Natural killer cell (primary cell): ENCODE measurements around the gene TBRG4. TPM values are rescaled to one million over a fixed set of nuclear protein-coding genes. Genes with fewer than 3 reads are reported as not detected.

Source experiments
- ATAC-seq, 3 donors: fragments of 150-1000 bp in 2 of 3; fragments of 200-7000 bp in 1 of 3; cut with Tn5 transposase; 1 replicate in 1 of 3; 2 replicates in 2 of 3; pipeline ENCODE4 v1.10.0; 2021; ENCODE audit warnings: mild to moderate bottlenecking in 2 of 3, moderate library complexity in 2 of 3
- DNase-seq, 2 donors: peaks; one replicate each; pipeline versions ENCODE4 v3.0.0 to v3.0.0-alpha.2; 2013 to 2021; ENCODE audit warnings: mixed read lengths in 1 of 2
- H3K27ac ChIP-seq: one replicate; pipeline ENCODE4 v1.5.1; 2013; ENCODE audit warnings: mild to moderate bottlenecking, low read length
- H3K27me3 ChIP-seq: one replicate; pipeline ENCODE4 v1.6.1; 2013; ENCODE audit warnings: low read length; ENCODE audit not compliant: control insufficient read depth, insufficient read depth
- H3K36me3 ChIP-seq: one replicate; pipeline ENCODE4 v1.6.1; 2013; ENCODE audit warnings: low read length; ENCODE audit not compliant: control insufficient read depth, insufficient read depth
- H3K4me1 ChIP-seq: one replicate; pipeline ENCODE4 v1.6.1; 2013; ENCODE audit warnings: low read length; ENCODE audit not compliant: control insufficient read depth, insufficient read depth
- H3K4me3 ChIP-seq: one replicate; pipeline ENCODE4 v1.5.1; 2013; ENCODE audit warnings: low read length
- H3K9me3 ChIP-seq: one replicate; pipeline ENCODE4 v1.6.1; 2013; ENCODE audit warnings: low read length; ENCODE audit not compliant: control insufficient read depth, insufficient read depth
- H3K27ac Mint-ChIP-seq, 2 donors: one replicate each; pipeline ENCODE4 v1.8.0; 2022; ENCODE audit warnings: mild to moderate bottlenecking in 2 of 2, mixed read lengths in 2 of 2, moderate library complexity in 1 of 2
- H3K27me3 Mint-ChIP-seq, 2 donors: one replicate each; pipeline ENCODE4 v1.8.0; 2022; ENCODE audit warnings: low read depth in 2 of 2, mixed read lengths in 2 of 2
- H3K36me3 Mint-ChIP-seq: one replicate; pipeline ENCODE4 v1.8.0; 2022; ENCODE audit warnings: mixed read lengths
- H3K4me1 Mint-ChIP-seq, 2 donors: one replicate each; pipeline ENCODE4 v1.8.0; 2022; ENCODE audit warnings: mixed read lengths in 2 of 2
- H3K4me3 Mint-ChIP-seq: one replicate; pipeline ENCODE4 v1.8.0; 2022; ENCODE audit warnings: mild to moderate bottlenecking, moderate library complexity, mixed read lengths
- H3K9me3 Mint-ChIP-seq, 2 donors: one replicate each; pipeline ENCODE4 v1.8.0; 2022; ENCODE audit warnings: mixed read lengths in 2 of 2
- CTCF ChIP-seq: fragments of 200-600 bp; IDR thresholded peaks from one replicate; pipeline ENCODE4 v1.8.0; 2022; ENCODE audit warnings: antibody characterized with exemption
- WGBS: methylation state at CpG from one replicate; pipeline ENCODE4 v1.1.7; 2013; ENCODE audit warnings: missing lambda C conversion rate; ENCODE audit not compliant: insufficient coverage; 5-methylcytosine and 5-hydroxymethylcytosine counted together
- intact Hi-C: fragments of 100-400 bp; cut with micrococcal nuclease; formaldehyde crosslinking; loops from one replicate; pipeline ENCODE4 v1.14.2; 2022
- total RNA-seq, 4 donors: library from RNA; stranded (reverse); fragments of 120-200 nt in 1 of 4; gene quantifications; one replicate each; pipeline versions ENCODE4 v1.2.3 to v1.2.4, GENCODE V29; 2013 to 2022

The TBRG4 gene
- total RNA-seq, 3 donors from 2014 or later (not counting 1 experiment from before 2014, with no cell fraction given) = 48.6 to 56.7 (median 55.9) TPM

- H3K4me3 Mint-ChIP-seq = no peak overlapping the region
- H3K27ac ChIP-seq = no peak overlapping the region
- no peak for ATAC-seq
- H3K9me3 ChIP-seq = no peaks in the 10 kb centered on the region
- no peak for DNase-seq
- WGBS = 97% methylated on average over 12 of the region's 12 CpGs
- peaks cover 2 to 16% of the 10 kb centered on the region in 2 donors for H3K4me1 Mint-ChIP-seq
- no peaks in the 10 kb centered on the region for H3K27me3 Mint-ChIP-seq
- no peaks in the 10 kb centered on the region for H3K36me3 Mint-ChIP-seq
- H3K36me3 ChIP-seq = peaks cover 91% of the 10 kb centered on the region
- no peak overlapping the region for H3K27ac Mint-ChIP-seq
- H3K27me3 ChIP-seq = no peaks in the 10 kb centered on the region
- intact Hi-C loops = no loop called here
- no peaks in the 10 kb centered on the region for H3K9me3 Mint-ChIP-seq
- no peak for TF ChIP-seq CTCF
- H3K4me1 ChIP-seq = peaks cover 19% of the 10 kb centered on the region
- H3K4me3 ChIP-seq = no peak overlapping the region
Observed at GRCh38 chr7:45104844-45105587, 6.5 kb downstream of the TBRG4 start.

GRCh38 chr7:45103958-45104843, 7.3 kb downstream of the TBRG4 start:
- Mint-ChIP-seq H3K4me3 (no peak overlapping the region), H3K9me3 (no peaks in the 10 kb centered on the region), H3K27ac (no peak overlapping the region), H3K27me3 (no peaks in the 10 kb centered on the region), H3K4me1 (peaks cover 0 to 14% of the 10 kb centered on the region in 2 donors), H3K36me3 (no peaks in the 10 kb centered on the region)
- intact Hi-C loops = no loop called here
- DNase-seq = no peak
- no peak for TF ChIP-seq CTCF
- H3K36me3 ChIP-seq = peaks cover 99% of the 10 kb centered on the region
- peaks cover 18% of the 10 kb centered on the region for H3K4me1 ChIP-seq
- no peaks in the 10 kb centered on the region for H3K9me3 ChIP-seq
- ATAC-seq = no peak
- H3K4me3 ChIP-seq = no peak overlapping the region
- H3K27me3 ChIP-seq = no peaks in the 10 kb centered on the region
- no peak overlapping the region for H3K27ac ChIP-seq
- 97% methylated on average over 17 of the region's 17 CpGs for WGBS

- Mint-ChIP-seq H3K4me1 (peaks cover 0 to 6% of the 10 kb centered on the region in 2 donors), H3K27me3 (no peaks in the 10 kb centered on the region), H3K36me3 (no peaks in the 10 kb centered on the region), H3K4me3 (no peak overlapping the region), H3K27ac (no peak overlapping the region), H3K9me3 (no peaks in the 10 kb centered on the region)
- Histone ChIP-seq H3K9me3 (no peaks in the 10 kb centered on the region), H3K4me3 (no peak overlapping the region), H3K27me3 (no peaks in the 10 kb centered on the region), H3K27ac (no peak overlapping the region), H3K4me1 (peaks cover 8% of the 10 kb centered on the region), H3K36me3 (peaks cover 90% of the 10 kb centered on the region)
- 89% methylated on average over 13 of the region's 14 CpGs for WGBS
- ATAC-seq (no peak), DNase-seq (no peak)
- intact Hi-C loops = no loop called here
- no peak for TF ChIP-seq CTCF
Observed at GRCh38 chr7:45102785-45103712, 8.4 kb downstream of the TBRG4 start.
